ENCODE data around the gene SRR. TPM values are rescaled to one million over a fixed set of nuclear protein-coding genes. Genes with fewer than 3 reads are reported as not detected.
A peak's percentile ranks its signal among the peaks of the same experiment; 100 is the strongest.

The SRR gene
- total and polyA plus RNA-seq, 3 experiments from 2014 or later: 5.7 to 13.4 (median 11.7) TPM

DNA sequence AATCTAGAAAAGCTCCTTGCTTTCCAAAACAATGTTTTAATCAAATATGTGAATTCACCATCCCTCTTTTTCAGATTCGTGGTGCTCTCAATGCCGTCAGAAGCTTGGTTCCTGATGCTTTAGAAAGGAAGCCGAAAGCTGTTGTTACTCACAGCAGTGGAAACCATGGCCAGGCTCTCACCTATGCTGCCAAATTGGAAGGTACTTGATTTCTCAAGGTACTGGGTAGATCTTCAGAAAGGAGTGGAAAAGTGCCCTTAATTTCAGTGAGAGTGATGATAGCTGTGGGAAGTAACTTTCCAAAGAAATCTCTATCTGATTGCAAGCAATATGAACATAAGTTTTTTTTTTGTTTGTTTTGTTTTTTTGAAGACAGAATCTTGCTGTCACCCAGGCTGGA, 14.0 kb downstream of the SRR start:
- no peaks in the 10 kb centered on the region for H3K27me3 ChIP-seq (ENCODE audit: insufficient read depth, low read length, poor library complexity, severe bottlenecking)
- POLR2A ChIA-PET: no interaction called here
- no peaks in the 10 kb centered on the region for H3K4me1 ChIP-seq (ENCODE audit: insufficient read depth, low read length)
- H3K36me3 ChIP-seq (ENCODE audit: insufficient read depth, low read length): peaks cover 2% of the 10 kb centered on the region
- no peak overlapping the region for H3K27ac ChIP-seq (ENCODE audit: low read depth, low read length)
- no peak overlapping the region for H3K4me3 Mint-ChIP-seq
- H3K27ac Mint-ChIP-seq: peak overlapping the region in 1 of 8 donors; percentile 50
- H3K4me1 Mint-ChIP-seq: no peaks in the 10 kb centered on the region
- peaks cover 4 to 13% (median 10%) of the 10 kb centered on the region in 3 donors for H3K36me3 Mint-ChIP-seq
- CTCF ChIA-PET: interaction anchor here (0.6 to 1.0 kb wide), 3 partner anchors 38 to 860 kb away, joined by 3 read pairs; no protein-coding TSS in a partner anchor
- DNase-seq: no peak
- H3K27me3 Mint-ChIP-seq: no peaks in the 10 kb centered on the region
- no peaks in the 10 kb centered on the region for H3K9me3 ChIP-seq (ENCODE audit: low read length)
- H3K4me3 ChIP-seq (ENCODE audit: low read length): no peak overlapping the region
- no peaks in the 10 kb centered on the region for H3K9me3 Mint-ChIP-seq

DNA sequence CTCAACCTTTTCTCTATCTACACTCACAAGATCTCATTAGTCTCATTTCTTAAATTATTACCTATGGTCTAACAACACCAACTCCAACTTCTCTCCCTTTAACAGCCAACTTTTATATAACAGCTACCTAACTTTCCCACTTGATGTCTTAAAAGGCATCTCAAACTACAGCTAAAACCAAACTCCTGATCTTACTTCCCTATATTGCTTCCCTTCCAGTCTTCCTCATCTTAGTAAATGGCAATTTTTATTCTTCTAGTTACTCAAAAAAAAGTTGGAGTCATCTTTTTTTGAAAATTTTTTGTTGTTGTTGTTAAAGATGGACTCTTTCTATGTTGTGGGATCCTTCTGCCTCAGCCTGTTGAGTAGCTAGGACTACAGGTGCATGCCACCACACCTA, 15.3 kb downstream of the SRR start:
- ChIA-PET CTCF (no interaction called here), POLR2A (no interaction called here)
- Mint-ChIP-seq H3K27me3 (no peaks in the 10 kb centered on the region), H3K27ac (no peak overlapping the region), H3K9me3 (no peaks in the 10 kb centered on the region), H3K4me3 (no peak overlapping the region), H3K36me3 (peaks cover 7 to 26% (median 15%) of the 10 kb centered on the region in 3 donors), H3K4me1 (no peaks in the 10 kb centered on the region)
- Histone ChIP-seq H3K27me3 (ENCODE audit: insufficient read depth, low read length, poor library complexity, severe bottlenecking) (no peaks in the 10 kb centered on the region), H3K4me3 (ENCODE audit: low read length) (no peak overlapping the region), H3K4me1 (ENCODE audit: insufficient read depth, low read length) (no peaks in the 10 kb centered on the region), H3K36me3 (ENCODE audit: insufficient read depth, low read length) (peaks cover 14% of the 10 kb centered on the region), H3K9me3 (ENCODE audit: low read length) (no peaks in the 10 kb centered on the region), H3K27ac (ENCODE audit: low read depth, low read length) (no peak overlapping the region)
- no peak for DNase-seq

DNA sequence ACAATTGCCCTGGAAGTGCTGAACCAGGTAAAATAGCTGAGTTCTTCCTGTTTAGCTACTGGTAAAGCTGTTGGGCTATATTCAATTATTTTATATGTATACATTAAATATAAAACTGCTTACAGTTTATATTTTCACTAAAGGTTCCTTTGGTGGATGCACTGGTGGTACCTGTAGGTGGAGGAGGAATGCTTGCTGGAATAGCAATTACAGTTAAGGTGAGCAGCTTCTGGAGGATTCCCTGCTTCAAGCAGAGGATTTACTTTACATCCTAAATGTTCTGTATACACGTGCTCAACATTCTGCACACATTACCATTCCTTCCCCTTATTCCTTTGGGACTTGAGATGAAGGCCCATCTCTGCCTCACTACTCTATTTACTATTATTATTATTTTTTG, 17.6 kb downstream of the SRR start:
- Histone ChIP-seq H3K4me1 (ENCODE audit: insufficient read depth, low read length) (no peaks in the 10 kb centered on the region), H3K36me3 (ENCODE audit: insufficient read depth, low read length) (peaks cover 32% of the 10 kb centered on the region), H3K27me3 (ENCODE audit: insufficient read depth, low read length, poor library complexity, severe bottlenecking) (no peaks in the 10 kb centered on the region), H3K27ac (ENCODE audit: low read depth, low read length) (no peak overlapping the region), H3K9me3 (ENCODE audit: low read length) (no peaks in the 10 kb centered on the region), H3K4me3 (ENCODE audit: low read length) (no peak overlapping the region)
- no peak for DNase-seq
- no peaks in the 10 kb centered on the region for H3K27me3 Mint-ChIP-seq
- H3K36me3 Mint-ChIP-seq: peaks cover 10 to 45% (median 26%) of the 10 kb centered on the region in 3 donors
- no peak overlapping the region for H3K4me3 Mint-ChIP-seq
- no peak overlapping the region for H3K27ac Mint-ChIP-seq
- POLR2A ChIA-PET: no interaction called here
- no peaks in the 10 kb centered on the region for H3K9me3 Mint-ChIP-seq
- H3K4me1 Mint-ChIP-seq: no peaks in the 10 kb centered on the region
- CTCF ChIA-PET: interaction anchor here (1.4 kb wide), 1 partner anchor 61 kb away, joined by 4 read pairs; no protein-coding TSS in a partner anchor

DNA sequence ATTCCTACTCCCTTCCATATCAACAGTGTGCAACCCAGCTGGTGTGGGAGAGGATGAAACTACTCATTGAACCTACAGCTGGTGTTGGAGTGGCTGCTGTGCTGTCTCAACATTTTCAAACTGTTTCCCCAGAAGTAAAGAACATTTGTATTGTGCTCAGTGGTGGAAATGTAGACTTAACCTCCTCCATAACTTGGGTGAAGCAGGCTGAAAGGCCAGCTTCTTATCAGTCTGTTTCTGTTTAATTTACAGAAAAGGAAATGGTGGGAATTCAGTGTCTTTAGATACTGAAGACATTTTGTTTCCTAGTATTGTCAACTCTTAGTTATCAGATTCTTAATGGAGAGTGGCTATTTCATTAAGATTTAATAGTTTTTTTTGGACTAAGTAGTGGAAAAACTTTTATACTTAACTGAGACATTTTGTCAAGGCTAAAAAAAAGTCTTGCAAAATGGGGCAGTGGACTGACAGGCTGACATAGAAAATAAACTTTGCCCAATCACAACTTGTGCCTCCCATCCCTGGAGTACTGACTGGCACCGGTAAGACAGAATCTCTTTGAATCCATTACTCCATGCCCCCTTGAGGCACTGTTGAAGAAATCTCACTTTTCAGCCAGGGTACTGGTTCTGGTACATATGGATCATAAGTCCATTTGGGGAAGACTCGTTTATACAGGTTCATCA, 20.0 kb downstream of the SRR start:
- no peaks in the 10 kb centered on the region for H3K4me1 ChIP-seq (ENCODE audit: insufficient read depth, low read length)
- H3K36me3 ChIP-seq (ENCODE audit: insufficient read depth, low read length): peaks cover 32% of the 10 kb centered on the region
- no peaks in the 10 kb centered on the region for H3K27me3 ChIP-seq (ENCODE audit: insufficient read depth, low read length, poor library complexity, severe bottlenecking)
- H3K9me3 ChIP-seq (ENCODE audit: low read length): no peaks in the 10 kb centered on the region
- no peak for DNase-seq
- no peak overlapping the region for H3K4me3 ChIP-seq (ENCODE audit: low read length)
- POLR2A ChIA-PET: no interaction called here
- H3K4me1 Mint-ChIP-seq: peaks cover 0 to 3% (median 0%) of the 10 kb centered on the region in 3 donors
- no peak overlapping the region for H3K4me3 Mint-ChIP-seq
- no peaks in the 10 kb centered on the region for H3K9me3 Mint-ChIP-seq
- H3K27ac ChIP-seq (ENCODE audit: low read depth, low read length): no peak overlapping the region
- CTCF ChIA-PET: interaction anchor here (0.8 to 2.2 kb wide), 2 partner anchors 20 to 29 kb away, joined by 3 to 5 read pairs; partner anchors contain the start of genes SMG6 and SRR
- peaks cover 10 to 54% (median 28%) of the 10 kb centered on the region in 3 donors for H3K36me3 Mint-ChIP-seq
- H3K27me3 Mint-ChIP-seq: no peaks in the 10 kb centered on the region
- no peak overlapping the region for H3K27ac Mint-ChIP-seq

DNA sequence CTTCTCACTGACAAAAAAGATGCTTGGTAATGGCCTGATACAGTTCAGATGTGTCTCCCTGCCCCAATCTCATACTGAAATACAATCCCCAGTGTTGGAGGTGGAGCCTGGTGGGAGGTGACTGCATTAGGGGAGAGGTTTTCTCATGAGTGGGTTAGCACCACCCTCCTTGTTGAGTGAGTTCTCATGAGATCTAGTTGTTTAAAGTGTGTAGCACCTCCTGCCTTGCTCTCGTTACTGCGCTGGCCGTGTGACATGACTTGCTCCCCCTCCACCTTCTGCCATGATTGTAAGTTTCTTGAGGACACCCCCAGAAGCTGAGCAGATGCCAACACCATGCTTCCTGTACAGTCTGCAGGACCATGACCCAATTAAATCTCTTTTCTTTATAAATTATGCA, 27.6 kb downstream of the SRR start:
- H3K27me3 ChIP-seq (ENCODE audit: insufficient read depth, low read length, poor library complexity, severe bottlenecking): no peaks in the 10 kb centered on the region
- ChIA-PET CTCF (interaction anchor here (2.5 kb wide), 1 partner anchor 22 kb away, joined by 6 read pairs; no protein-coding TSS in a partner anchor), POLR2A (no interaction called here)
- peaks cover 14% of the 10 kb centered on the region for H3K4me1 ChIP-seq (ENCODE audit: insufficient read depth, low read length)
- no peaks in the 10 kb centered on the region for H3K9me3 Mint-ChIP-seq
- no peaks in the 10 kb centered on the region for H3K27me3 Mint-ChIP-seq
- peaks cover 21 to 25% (median 24%) of the 10 kb centered on the region in 3 donors for H3K4me1 Mint-ChIP-seq
- no peak overlapping the region for H3K27ac ChIP-seq (ENCODE audit: low read depth, low read length)
- H3K36me3 Mint-ChIP-seq: peaks cover 10 to 19% (median 10%) of the 10 kb centered on the region in 3 donors
- H3K9me3 ChIP-seq (ENCODE audit: low read length): no peaks in the 10 kb centered on the region
- no peak overlapping the region for H3K27ac Mint-ChIP-seq
- H3K36me3 ChIP-seq (ENCODE audit: insufficient read depth, low read length): peaks cover 60% of the 10 kb centered on the region
- no peak overlapping the region for H3K4me3 ChIP-seq (ENCODE audit: low read length)
- no peak overlapping the region for H3K4me3 Mint-ChIP-seq
- DNase-seq: no peak

DNA sequence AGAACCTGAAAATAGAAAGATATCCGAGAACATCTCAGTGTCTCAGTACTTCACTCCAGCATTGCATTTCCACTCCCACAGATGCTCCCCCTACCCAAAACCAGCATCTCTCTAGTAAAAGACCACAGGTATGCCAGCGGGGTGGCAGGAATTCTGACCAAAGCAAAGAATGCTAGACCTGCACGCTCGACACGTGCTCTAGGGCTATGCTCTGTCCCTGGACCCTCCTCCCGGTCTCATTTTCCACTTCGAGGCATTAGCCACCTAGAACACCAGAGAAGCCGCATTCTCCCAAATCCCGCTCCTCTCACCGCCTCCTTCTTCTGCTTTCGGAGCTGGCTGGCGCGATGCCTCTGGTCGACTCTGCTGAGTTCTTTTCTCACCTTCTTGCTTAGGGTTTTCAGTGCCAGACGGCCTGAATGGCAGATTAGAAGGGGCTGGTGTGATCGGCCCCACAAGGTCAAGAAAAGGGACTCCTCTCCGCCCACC, 32.0 kb downstream of the SRR start:
- H3K27ac ChIP-seq (ENCODE audit: low read depth, low read length): peak overlapping the region; percentile 64
- Mint-ChIP-seq H3K27ac (peak overlapping the region in 7 of 8 donors; percentile 89 to 98 (median 96)), H3K4me1 (peaks cover 30 to 35% (median 31%) of the 10 kb centered on the region in 3 donors), H3K9me3 (no peaks in the 10 kb centered on the region), H3K36me3 (peaks cover 3 to 7% (median 7%) of the 10 kb centered on the region in 3 donors), H3K27me3 (no peaks in the 10 kb centered on the region), H3K4me3 (peak overlapping the region in 6 of 7 donors; percentile 93 to 99 (median 98))
- ChIA-PET POLR2A (interaction anchor here (0.7 to 3.4 kb wide), 7 partner anchors 12 to 281 kb away, joined by 3 to 24 read pairs (median 5); partner anchors contain the start of genes HIC1, MNT, SMG6 and SRR), CTCF (interaction anchor here (1.0 to 3.4 kb wide), 7 partner anchors 9 to 281 kb away, joined by 3 to 20 read pairs (median 5); partner anchors contain the start of gene HIC1)
- no peaks in the 10 kb centered on the region for H3K27me3 ChIP-seq (ENCODE audit: insufficient read depth, low read length, poor library complexity, severe bottlenecking)
- H3K9me3 ChIP-seq (ENCODE audit: low read length): no peaks in the 10 kb centered on the region
- peaks cover 20% of the 10 kb centered on the region for H3K4me1 ChIP-seq (ENCODE audit: insufficient read depth, low read length)
- peaks cover 43% of the 10 kb centered on the region for H3K36me3 ChIP-seq (ENCODE audit: insufficient read depth, low read length)
- DNase-seq: no peak
- peak overlapping the region; percentile 98 for H3K4me3 ChIP-seq (ENCODE audit: low read length)

DNA sequence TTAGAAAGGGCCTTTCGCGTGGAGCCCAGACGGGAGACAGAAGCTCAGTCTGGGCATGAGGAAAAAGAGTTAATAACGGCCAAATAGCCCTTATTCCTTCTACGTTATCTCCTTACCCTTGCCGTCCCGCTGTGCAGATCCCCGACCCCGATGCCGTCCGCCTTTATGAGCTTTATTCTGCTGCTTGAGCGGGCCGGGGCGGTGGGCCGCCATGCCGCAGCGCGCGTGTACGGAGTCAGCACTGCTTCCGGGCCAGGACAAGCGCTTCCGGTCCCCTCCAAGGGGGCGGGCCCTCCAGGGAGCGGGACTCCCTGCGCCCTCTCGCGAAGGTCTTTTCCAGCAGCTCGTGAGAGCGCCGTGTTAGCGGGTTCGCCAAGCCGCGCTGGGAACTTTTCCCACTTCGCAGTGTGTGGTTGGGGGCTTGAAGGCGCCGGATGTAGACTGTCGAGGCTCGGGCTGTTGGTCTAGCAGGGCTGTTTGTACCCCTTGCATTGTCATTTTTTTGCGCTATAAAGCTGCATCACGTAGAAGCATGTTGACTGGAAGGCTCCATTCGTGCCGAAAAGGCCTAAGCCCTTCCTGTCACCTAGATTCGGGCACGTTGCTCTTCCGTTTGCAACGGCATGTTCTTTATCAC, 32.6 kb downstream of the SRR start, which contains the start of gene TSR1:
Gene TSR1, minus strand, starts transcription at position 243 of the 637 bp plus-strand sequence. Its CDS starts 30 bp downstream, at position 213.
- Histone ChIP-seq H3K4me3 (ENCODE audit: low read length) (peak within 1 kb of the TSS; percentile 98), H3K4me1 (ENCODE audit: insufficient read depth, low read length) (peaks cover 20% of the 10 kb centered on the region), H3K36me3 (ENCODE audit: insufficient read depth, low read length) (peaks cover 37% of the 10 kb centered on the region), H3K27me3 (ENCODE audit: insufficient read depth, low read length, poor library complexity, severe bottlenecking) (no peaks in the 10 kb centered on the region), H3K27ac (ENCODE audit: low read depth, low read length) (peak within 1 kb of the TSS; percentile 64), H3K9me3 (ENCODE audit: low read length) (no peaks in the 10 kb centered on the region)
- DNase-seq: peak; percentile 84 to 92 (median 85)
- no peaks in the 10 kb centered on the region for H3K9me3 Mint-ChIP-seq
- peaks cover 3 to 7% (median 4%) of the 10 kb centered on the region in 3 donors for H3K36me3 Mint-ChIP-seq
- H3K27ac Mint-ChIP-seq: peak within 1 kb of the TSS in 7 of 8 donors; percentile 89 to 98 (median 96)
- CTCF ChIA-PET: interaction anchor here (1.0 to 3.4 kb wide), 7 partner anchors 10 to 282 kb away, joined by 3 to 20 read pairs (median 5); partner anchors contain the start of gene HIC1
- H3K4me3 Mint-ChIP-seq: peak within 1 kb of the TSS in 6 of 7 donors; percentile 93 to 99 (median 98)
- H3K4me1 Mint-ChIP-seq: peaks cover 30 to 35% (median 31%) of the 10 kb centered on the region in 3 donors
- H3K27me3 Mint-ChIP-seq: no peaks in the 10 kb centered on the region
- POLR2A ChIA-PET: interaction anchor here (0.7 to 3.4 kb wide), 7 partner anchors 12 to 282 kb away, joined by 3 to 24 read pairs (median 5); partner anchors contain the start of genes HIC1, MNT, SMG6 and SRR

Data from CD8-positive, alpha-beta memory T cell (primary cell).